ENCODE measurements around the gene PRF1. TPM values are rescaled to one million over a fixed set of nuclear protein-coding genes. Genes with fewer than 3 reads are reported as not detected.

The PRF1 gene
- total and polyA plus RNA-seq, 7 donors: 0.33 to 3.4 (median 1.6) TPM

GRCh38 chr10:70588859-70589570, 13.5 kb downstream of the PRF1 start:
- intact Hi-C loops (cut with DNase I): no loop called here
- DNase-seq (no peak), ATAC-seq (no peak)
- peak overlapping the region; percentile 47 for H3K27ac ChIP-seq
- no peaks in the 10 kb centered on the region for H3K36me3 ChIP-seq (ENCODE audit: insufficient read depth in 1 of 2, low read depth in 1 of 2)
- H3K4me1 ChIP-seq: no peaks in the 10 kb centered on the region
- no peaks in the 10 kb centered on the region for H3K27me3 ChIP-seq (ENCODE audit: insufficient read depth in 3 of 3, low read length in 2 of 3)
- no peak for TF ChIP-seq CTCF (IDR thresholded peaks at IDR 0.05)
- WGBS, 3 donors: 45 to 53% (median 46%) methylated on average over 10 of the region's 10 CpGs
- no peaks in the 10 kb centered on the region for H3K9me3 ChIP-seq
- H3K4me3 ChIP-seq: no peak overlapping the region

GRCh38 chr10:70588255-70588654, 14.3 kb downstream of the PRF1 start:
- WGBS, 3 donors: 39 to 53% (median 41%) methylated on average over 6 of the region's 6 CpGs
- Histone ChIP-seq H3K4me3 (no peak overlapping the region), H3K4me1 (no peaks in the 10 kb centered on the region), H3K27ac (no peak overlapping the region), H3K27me3 (ENCODE audit: insufficient read depth in 3 of 3, low read length in 2 of 3) (no peaks in the 10 kb centered on the region), H3K9me3 (no peaks in the 10 kb centered on the region), H3K36me3 (ENCODE audit: insufficient read depth in 1 of 2, low read depth in 1 of 2) (no peaks in the 10 kb centered on the region)
- DNase-seq: no peak
- no peak for ATAC-seq
- TF ChIP-seq CTCF (IDR thresholded peaks at IDR 0.05): no peak
- intact Hi-C loops (cut with DNase I): no loop called here

- no peak for ATAC-seq
- 81 to 82% (median 81%) methylated on average over 8 of the region's 8 CpGs for WGBS, 3 donors
- TF ChIP-seq CTCF (IDR thresholded peaks at IDR 0.05): no peak
- intact Hi-C loops (cut with DNase I): no loop called here
- no peaks in the 10 kb centered on the region for H3K9me3 ChIP-seq
- no peaks in the 10 kb centered on the region for H3K4me1 ChIP-seq
- no peak overlapping the region for H3K27ac ChIP-seq
- no peaks in the 10 kb centered on the region for H3K27me3 ChIP-seq (ENCODE audit: insufficient read depth in 3 of 3, low read length in 2 of 3)
- no peak for DNase-seq
- H3K4me3 ChIP-seq: no peak overlapping the region
- no peaks in the 10 kb centered on the region for H3K36me3 ChIP-seq (ENCODE audit: insufficient read depth in 1 of 2, low read depth in 1 of 2)
These were observed 15.4 kb downstream of the PRF1 start for GRCh38 chr10:70587045-70587658.

GRCh38 chr10:70586348-70586930, 16.1 kb downstream of the PRF1 start:
- WGBS, 3 donors: 85 to 87% (median 86%) methylated on average over 8 of the region's 8 CpGs
- intact Hi-C loops (cut with DNase I): no loop called here
- Histone ChIP-seq H3K27ac (no peak overlapping the region), H3K27me3 (ENCODE audit: insufficient read depth in 3 of 3, low read length in 2 of 3) (no peaks in the 10 kb centered on the region), H3K4me1 (no peaks in the 10 kb centered on the region), H3K9me3 (no peaks in the 10 kb centered on the region), H3K36me3 (ENCODE audit: insufficient read depth in 1 of 2, low read depth in 1 of 2) (no peaks in the 10 kb centered on the region), H3K4me3 (no peak overlapping the region)
- TF ChIP-seq CTCF (IDR thresholded peaks at IDR 0.05): no peak
- ATAC-seq (no peak), DNase-seq (no peak)
